SK-N-SH (cell line): ENCODE data around the gene KCNH4. TPM values are rescaled to one million over a fixed set of nuclear protein-coding genes. Genes with fewer than 3 reads are reported as not detected.

Source experiments
- CTCF ChIA-PET: fragments of 300-600, 350-600 bp; formaldehyde crosslinking; extraction: SDS; loops from one replicate; lab custom pipeline; 2021; lab: Yijun Ruan, JAX
- POLR2A ChIA-PET: fragments of 350-600 bp; sonication (Branson Sonifier 250); formaldehyde crosslinking; extraction: SDS; loops from one replicate; lab custom pipeline; 2020; ENCODE audit warnings: antibody characterized with exemption, inconsistent platforms; lab: Yijun Ruan, JAX
- DNase-seq: peaks from one replicate; pipeline ENCODE4 v3.0.0; 2012
- H2AFZ ChIP-seq: fragments of 200-600 bp; sonication (generic); 2 replicates; pipeline ENCODE4 v1.8.1; 2016; ENCODE audit warnings: antibody characterized with exemption, mild to moderate bottlenecking, low read depth
- H3F3A ChIP-seq: fragments of 200-600 bp; sonication (generic); replicated peaks from 2 replicates; pipeline ENCODE3; 2016; ENCODE audit warnings: antibody characterized with exemption, mild to moderate bottlenecking; ENCODE audit not compliant: insufficient read depth
- H3K27ac ChIP-seq, 2 experiments: fragments of 200-500 bp in 1 of 2; fragments of 200-600 bp in 1 of 2; sonication (Bioruptor generic) in 1 of 2; sonication (generic), shearing (Covaris generic) in 1 of 2; 2 replicates each; pipeline versions ENCODE4 v1.5.1 to v1.6.1; 2014 to 2016; ENCODE audit warnings: low read depth in 2 of 2, inconsistent platforms in 1 of 2, low read length in 1 of 2, mild to moderate bottlenecking in 1 of 2, mixed read lengths in 1 of 2
- H3K27me3 ChIP-seq: fragments of 200-600 bp; sonication (generic), shearing (Covaris generic); 2 replicates; pipeline ENCODE4 v1.6.1; 2016; ENCODE audit warnings: mixed run types; ENCODE audit not compliant: insufficient read depth
- H3K36me3 ChIP-seq, 2 experiments: fragments of 200-500 bp in 1 of 2; fragments of 200-600 bp in 1 of 2; sonication (Bioruptor generic) in 1 of 2; sonication (generic) in 1 of 2; replicated peaks in 1 of 2; 2 replicates each; pipeline versions ENCODE3 to v1.5.1; 2014 to 2016; ENCODE audit warnings: low read length in 1 of 2, mild to moderate bottlenecking in 1 of 2; ENCODE audit not compliant: insufficient read depth in 2 of 2, control insufficient read depth in 1 of 2
- H3K4me1 ChIP-seq, 2 experiments: fragments of 200-500 bp in 1 of 2; fragments of 200-600 bp in 1 of 2; sonication (Bioruptor generic) in 1 of 2; sonication (generic), shearing (Covaris generic) in 1 of 2; 2 replicates each; pipeline versions ENCODE4 v1.5.1 to v1.6.1; 2014 to 2016; ENCODE audit warnings: low read depth in 1 of 2, low read length in 1 of 2, mixed run types in 1 of 2; ENCODE audit not compliant: insufficient read depth in 2 of 2, control insufficient read depth in 1 of 2
- H3K4me2 ChIP-seq: fragments of 200-600 bp; sonication (generic), shearing (Covaris generic); 2 replicates; pipeline ENCODE4 v1.6.1; 2017; ENCODE audit warnings: mixed run types
- H3K4me3 ChIP-seq, 2 experiments: fragments of 200-500 bp in 1 of 2; fragments of 200-600 bp in 1 of 2; sonication (Bioruptor generic) in 1 of 2; sonication (generic), shearing (Covaris generic) in 1 of 2; 2 replicates each; pipeline versions ENCODE4 v1.5.1 to v1.8.1; 2014 to 2016; ENCODE audit warnings: low read depth in 2 of 2, inconsistent platforms in 1 of 2, low read length in 1 of 2, mild to moderate bottlenecking in 1 of 2, mixed read lengths in 1 of 2, moderate library complexity in 1 of 2
- H3K79me2 ChIP-seq: fragments of 200-600 bp; sonication (generic); 2 replicates; pipeline ENCODE4 v1.8.1; 2017; ENCODE audit warnings: mild to moderate bottlenecking; ENCODE audit not compliant: insufficient read depth
- H3K9ac ChIP-seq: fragments of 200-600 bp; sonication (generic); 2 replicates; pipeline ENCODE4 v1.6.1; 2017; ENCODE audit warnings: mixed run types
- H3K9me2 ChIP-seq: fragments of 200-600 bp; sonication (generic); 2 replicates; pipeline ENCODE4 v1.6.1; 2017; ENCODE audit warnings: mixed run types
- H3K9me3 ChIP-seq: fragments of 200-600 bp; sonication (generic); 2 replicates; pipeline ENCODE4 v1.6.1; 2017; ENCODE audit warnings: mixed run types, mild to moderate bottlenecking, moderate library complexity
- H4K20me1 ChIP-seq: fragments of 200-600 bp; sonication (generic); 2 replicates; pipeline ENCODE4 v1.6.1; 2017; ENCODE audit warnings: mild to moderate bottlenecking, mixed run types; ENCODE audit not compliant: insufficient read depth
- EP300 ChIP-seq, 2 experiments: IDR thresholded peaks; 2 replicates each; pipeline versions ENCODE4 v1.4.0 to v1.6.1; 2012; ENCODE audit warnings: borderline replicate concordance in 1 of 2, low read depth in 1 of 2, low read length in 1 of 2
- EZH2phosphoT487 ChIP-seq: fragments of 200-600 bp; sonication (generic); IDR thresholded peaks from 2 replicates; pipeline ENCODE4 v1.6.1; 2017; ENCODE audit warnings: low read depth, mixed run types, mild to moderate bottlenecking, antibody characterized with exemption, moderate library complexity, borderline replicate concordance
- FOSL2 ChIP-seq: IDR thresholded peaks from 2 replicates; pipeline ENCODE4 v1.4.0; 2012; ENCODE audit warnings: low read depth, mild to moderate bottlenecking, moderate library complexity, borderline replicate concordance
- FOXJ3 ChIP-seq: sonication (generic); formaldehyde crosslinking; IDR thresholded peaks from 2 replicates; pipeline ENCODE4 v1.5.1; 2020; ENCODE audit warnings: mild to moderate bottlenecking, missing genetic modification reagents
- GABPA ChIP-seq: IDR thresholded peaks from 2 replicates; pipeline ENCODE4 v1.4.0; 2012; ENCODE audit warnings: low read depth, mild to moderate bottlenecking
- IRF3 ChIP-seq: fragments of 150-350 bp; IDR thresholded peaks from 2 replicates; pipeline ENCODE4 v1.6.1; 2016; ENCODE audit warnings: mild to moderate bottlenecking, low read depth, low read length
- RAD21 ChIP-seq: IDR thresholded peaks from 2 replicates; pipeline ENCODE4 v1.6.1; 2012; ENCODE audit warnings: mild to moderate bottlenecking, low read length
- REST ChIP-seq: IDR thresholded peaks from 2 replicates; pipeline ENCODE4 v1.6.1; 2012; ENCODE audit warnings: mild to moderate bottlenecking, low read depth, low read length, moderate library complexity
- SIN3A ChIP-seq: IDR thresholded peaks from 2 replicates; pipeline ENCODE4 v1.6.1; 2012; ENCODE audit warnings: low read depth, mild to moderate bottlenecking, low read length, moderate library complexity, borderline replicate concordance
- ZBTB33 ChIP-seq: IDR thresholded peaks from 2 replicates; pipeline ENCODE4 v1.4.0; 2012; ENCODE audit warnings: low read depth, borderline replicate concordance
- WGBS: methylation state at CpG from one replicate; pipeline ENCODE4 v1.1.6; 2017; ENCODE audit warnings: low lambda C conversion rate; 5-methylcytosine and 5-hydroxymethylcytosine counted together
- polyA plus RNA-seq, 3 experiments: library from polyadenylated mRNA; depleted of rRNA; stranded (reverse); fragments of >200 nt; gene quantifications; 2 replicates each; pipeline ENCODE4 v1.2.3, GENCODE V29; 2012

The KCNH4 gene
- polyA plus RNA-seq, 1 of the 3 experiments (the other 2 are of a cell fraction), result 0.46 TPM

GRCh38 chr17:42169351-42169750 is 11.6 kb downstream of the KCNH4 start:
- no peak overlapping the region for H3K4me2 ChIP-seq
- no peak for DNase-seq
- 92% methylated on average over 29 of the region's 29 CpGs for WGBS
- no peaks in the 10 kb centered on the region for H3K9me3 ChIP-seq
- CTCF ChIA-PET, result interaction anchor here (1.0 kb wide), 1 partner anchor 13 kb away, joined by 3 read pairs; no protein-coding TSS in a partner anchor
- H3K79me2 ChIP-seq, result no peaks in the 10 kb centered on the region
- no peaks in the 10 kb centered on the region for H3K9me2 ChIP-seq
- no peak overlapping the region for H2AFZ ChIP-seq
- no peak overlapping the region for H3K4me3 ChIP-seq
- no peak for TF ChIP-seq IRF3
- no peak for TF ChIP-seq SIN3A
- TF ChIP-seq FOSL2, result no peak
- no peak for TF ChIP-seq EZH2phosphoT487
- no peak for TF ChIP-seq RAD21
- TF ChIP-seq REST, result no peak
- no peak for TF ChIP-seq FOXJ3 (CRISPR knock-in tag)
- no peak for TF ChIP-seq EP300 (IDR thresholded peaks at IDR 0.05; ENCODE audit: borderline replicate concordance in 1 of 2, low read depth in 1 of 2, low read length in 1 of 2)
- TF ChIP-seq ZBTB33, result no peak
- TF ChIP-seq GABPA, result no peak
- no peaks in the 10 kb centered on the region for H3K4me1 ChIP-seq
- H3K36me3 ChIP-seq, result no peaks in the 10 kb centered on the region
- no peaks in the 10 kb centered on the region for H4K20me1 ChIP-seq
- POLR2A ChIA-PET, result no interaction called here
- no peaks in the 10 kb centered on the region for H3K27me3 ChIP-seq
- no peak overlapping the region for H3K27ac ChIP-seq
- no peak overlapping the region for H3K9ac ChIP-seq
- no peaks in the 10 kb centered on the region for H3F3A ChIP-seq
